ENCODE results near the gene TEX261.
"Not testable (repeated sequence)": the region's sequence is repeated elsewhere in the genome, so short reads cannot be mapped to it uniquely, and the experiment has no call there.

Gene TEX261

DNA sequence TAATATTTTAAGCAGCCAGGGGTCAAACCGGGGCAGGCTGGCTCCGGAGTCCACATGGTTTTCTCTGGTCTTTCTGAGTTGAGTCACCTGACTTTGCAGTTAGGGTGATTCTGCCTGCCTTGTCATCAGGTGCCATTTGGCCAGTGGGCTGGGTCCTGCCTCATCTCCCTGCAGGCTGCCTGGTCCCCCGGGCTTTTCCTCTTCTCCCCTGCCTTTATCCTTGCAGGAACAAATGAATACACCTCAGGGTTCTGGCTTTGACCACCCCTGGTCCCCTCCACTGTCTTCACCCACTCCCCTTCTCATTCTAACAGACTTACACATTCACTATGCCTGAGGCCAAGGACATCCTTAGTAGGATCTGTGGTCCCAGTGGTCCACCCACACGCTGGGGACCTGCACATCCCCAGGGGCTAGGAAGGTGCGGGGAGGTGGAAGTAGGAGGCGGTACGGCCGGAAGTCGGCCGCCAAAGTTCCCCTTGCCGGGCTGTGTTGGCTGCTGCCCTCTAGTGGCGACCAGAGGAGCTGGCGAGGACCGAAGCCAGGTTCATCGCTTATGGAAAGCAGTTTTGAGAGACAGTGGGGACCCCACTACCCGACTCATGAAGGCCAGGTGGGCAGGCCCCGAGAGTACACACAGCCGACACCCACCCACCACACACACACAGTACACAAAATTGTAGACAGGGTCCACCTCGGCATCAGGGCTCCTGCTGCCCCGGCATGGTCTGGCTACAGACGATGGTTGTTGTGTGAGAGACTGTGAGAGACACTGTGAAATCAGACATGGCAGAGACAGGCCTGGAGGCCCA lies 6.3 kb upstream of the TEX261 start:
- DNase-seq (ENCODE audit: extremely low read depth, insufficient read length), result peak; percentile 65
- TF ChIP-seq, protein P1, sequence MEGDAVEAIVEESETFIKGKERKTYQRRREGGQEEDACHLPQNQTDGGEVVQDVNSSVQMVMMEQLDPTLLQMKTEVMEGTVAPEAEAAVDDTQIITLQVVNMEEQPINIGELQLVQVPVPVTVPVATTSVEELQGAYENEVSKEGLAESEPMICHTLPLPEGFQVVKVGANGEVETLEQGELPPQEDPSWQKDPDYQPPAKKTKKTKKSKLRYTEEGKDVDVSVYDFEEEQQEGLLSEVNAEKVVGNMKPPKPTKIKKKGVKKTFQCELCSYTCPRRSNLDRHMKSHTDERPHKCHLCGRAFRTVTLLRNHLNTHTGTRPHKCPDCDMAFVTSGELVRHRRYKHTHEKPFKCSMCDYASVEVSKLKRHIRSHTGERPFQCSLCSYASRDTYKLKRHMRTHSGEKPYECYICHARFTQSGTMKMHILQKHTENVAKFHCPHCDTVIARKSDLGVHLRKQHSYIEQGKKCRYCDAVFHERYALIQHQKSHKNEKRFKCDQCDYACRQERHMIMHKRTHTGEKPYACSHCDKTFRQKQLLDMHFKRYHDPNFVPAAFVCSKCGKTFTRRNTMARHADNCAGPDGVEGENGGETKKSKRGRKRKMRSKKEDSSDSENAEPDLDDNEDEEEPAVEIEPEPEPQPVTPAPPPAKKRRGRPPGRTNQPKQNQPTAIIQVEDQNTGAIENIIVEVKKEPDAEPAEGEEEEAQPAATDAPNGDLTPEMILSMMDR (IDR thresholded peaks at IDR 0.05; ENCODE audit: insufficient read depth, low read length, poor library complexity, severe bottlenecking), result peak; percentile 96
- H3K36me3 ChIP-seq (ENCODE audit: control insufficient read depth, insufficient read depth, low read length), result no peaks in the 10 kb centered on the region
- no peaks in the 10 kb centered on the region for H3K27me3 ChIP-seq (replicated peaks; ENCODE audit: control insufficient read depth, insufficient read depth, low read length)
- peak overlapping the region; percentile 54 for H3K4me3 ChIP-seq (replicated peaks; ENCODE audit: low read depth, low read length)

DNA sequence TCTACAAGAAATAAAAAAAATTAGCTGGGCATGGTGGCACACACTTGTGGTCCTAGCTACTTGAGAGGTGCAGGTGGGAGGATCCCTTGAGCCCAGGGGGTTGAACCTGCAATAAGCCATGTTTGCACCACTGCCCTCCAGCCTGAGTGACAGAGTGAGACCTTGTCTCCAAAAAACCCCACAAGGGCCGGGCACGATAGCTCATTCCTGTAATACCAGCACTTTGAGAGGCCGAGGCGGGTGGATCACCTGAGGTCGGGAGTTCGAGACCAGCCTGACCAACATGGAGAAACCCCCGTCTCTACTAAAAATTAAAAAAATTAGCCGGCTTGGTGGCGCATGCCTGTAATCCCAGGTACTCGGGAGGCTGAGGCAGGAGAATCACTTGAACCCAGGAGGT lies 5.3 kb upstream of the TEX261 start:
- not testable (repeated sequence) for H3K36me3 ChIP-seq (ENCODE audit: control insufficient read depth, insufficient read depth, low read length); DNase-seq (ENCODE audit: extremely low read depth, insufficient read length); H3K27me3 ChIP-seq (replicated peaks; ENCODE audit: control insufficient read depth, insufficient read depth, low read length); H3K4me3 ChIP-seq (replicated peaks; ENCODE audit: low read depth, low read length)

DNA sequence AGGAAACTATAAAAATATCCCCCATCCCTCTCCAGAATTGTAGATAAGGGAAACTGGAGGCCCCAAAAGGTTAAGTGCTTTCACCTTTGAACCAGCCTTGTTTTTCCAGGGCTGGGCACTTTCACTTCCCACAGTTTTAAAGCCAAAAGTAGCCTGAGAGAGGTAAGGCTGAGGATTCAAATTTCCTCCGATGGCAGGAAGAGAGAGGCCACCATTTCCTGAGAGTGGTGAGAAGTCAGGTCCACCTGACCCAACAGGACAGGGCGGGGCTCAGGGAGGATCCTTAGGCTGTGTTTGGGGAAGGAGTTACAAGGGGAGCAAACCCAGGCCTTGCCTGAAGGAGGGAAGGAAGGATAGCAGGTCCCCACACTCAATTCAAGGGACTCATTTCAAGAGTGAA lies 4.7 kb upstream of the TEX261 start:
- no peaks in the 10 kb centered on the region for H3K27me3 ChIP-seq (replicated peaks; ENCODE audit: control insufficient read depth, insufficient read depth, low read length)
- TF ChIP-seq, protein P1 (IDR thresholded peaks at IDR 0.05; ENCODE audit: insufficient read depth, low read length, poor library complexity, severe bottlenecking), result no peak
- H3K36me3 ChIP-seq (ENCODE audit: control insufficient read depth, insufficient read depth, low read length), result no peaks in the 10 kb centered on the region
- no peak overlapping the region for H3K4me3 ChIP-seq (replicated peaks; ENCODE audit: low read depth, low read length)
- DNase-seq (ENCODE audit: extremely low read depth, insufficient read length), result no peak

- H3K27me3 ChIP-seq (replicated peaks; ENCODE audit: control insufficient read depth, insufficient read depth, low read length); H3K4me3 ChIP-seq (replicated peaks; ENCODE audit: low read depth, low read length); DNase-seq (ENCODE audit: extremely low read depth, insufficient read length); H3K36me3 ChIP-seq (ENCODE audit: control insufficient read depth, insufficient read depth, low read length): not testable (repeated sequence)
These were observed 4.2 kb upstream of the TEX261 start for GRCh38 chr2:70998885-70999284.

GRCh38 chr2:70995426-70995729 lies 705 bp upstream of the TEX261 start:
- H3K27me3 ChIP-seq (replicated peaks; ENCODE audit: control insufficient read depth, insufficient read depth, low read length), result no peaks in the 10 kb centered on the region
- peak; percentile 48 for DNase-seq (ENCODE audit: extremely low read depth, insufficient read length)
- peak overlapping the region; percentile 95 for H3K4me3 ChIP-seq (replicated peaks; ENCODE audit: low read depth, low read length)
- peaks cover 7% of the 10 kb centered on the region for H3K36me3 ChIP-seq (ENCODE audit: control insufficient read depth, insufficient read depth, low read length)
- TF ChIP-seq, protein P1 (IDR thresholded peaks at IDR 0.05; ENCODE audit: insufficient read depth, low read length, poor library complexity, severe bottlenecking), result peak; percentile 70

GRCh38 chr2:70994009-70994698 lies 519 bp downstream of the TEX261 start:
- DNase-seq (ENCODE audit: extremely low read depth, insufficient read length), result no peak
- H3K4me3 ChIP-seq (replicated peaks; ENCODE audit: low read depth, low read length), result peak overlapping the region; percentile 95
- TF ChIP-seq, protein P1 (IDR thresholded peaks at IDR 0.05; ENCODE audit: insufficient read depth, low read length, poor library complexity, severe bottlenecking), result no peak
- H3K27me3 ChIP-seq (replicated peaks; ENCODE audit: control insufficient read depth, insufficient read depth, low read length), result no peaks in the 10 kb centered on the region
- H3K36me3 ChIP-seq (ENCODE audit: control insufficient read depth, insufficient read depth, low read length), result peaks cover 8% of the 10 kb centered on the region
